ENCODE data around the gene FBXO11. TPM values are rescaled to one million over a fixed set of nuclear protein-coding genes. Genes with fewer than 3 reads are reported as not detected.

FBXO11 gene
- polyA plus RNA-seq, 1 of the 3 experiments (the other 2 are of a cell fraction) = 26.6 TPM

GRCh38 chr2:47771211-47771610 is 135.1 kb downstream of the FBXO11 start:
- Histone ChIP-seq H3K4me3 (ENCODE audit: low read depth in 2 of 2, low read length in 1 of 2) (no peak overlapping the region), H4K20me1 (ENCODE audit: insufficient read depth) (no peaks in the 10 kb centered on the region), H3K79me2 (ENCODE audit: insufficient read depth) (no peaks in the 10 kb centered on the region), H3K9me2 (no peaks in the 10 kb centered on the region), H3K4me2 (no peak overlapping the region), H3K36me3 (replicated peaks in 1 of 2; ENCODE audit: control insufficient read depth in 1 of 2, insufficient read depth in 2 of 2, low read length in 1 of 2) (no peaks in the 10 kb centered on the region), H3K27me3 (ENCODE audit: insufficient read depth) (no peaks in the 10 kb centered on the region), H3K9ac (no peak overlapping the region), H3K9me3 (no peaks in the 10 kb centered on the region), H3K27ac (ENCODE audit: low read depth in 2 of 2, low read length in 1 of 2) (no peak overlapping the region), H2AFZ (ENCODE audit: low read depth) (no peak overlapping the region), H3F3A (replicated peaks; ENCODE audit: insufficient read depth) (peaks cover 4% of the 10 kb centered on the region), H3K4me1 (ENCODE audit: control insufficient read depth in 1 of 2, insufficient read depth in 2 of 2, low read depth in 1 of 2, low read length in 1 of 2) (no peaks in the 10 kb centered on the region)
- CTCF ChIA-PET = interaction anchor here (0.8 to 10.8 kb wide), 4 partner anchors 9 to 383 kb away, joined by 3 to 228 read pairs (median 50); partner anchors contain the start of gene MSH6
- POLR2A ChIA-PET = no interaction called here
- no peak for DNase-seq
- no peak for TF ChIP-seq TEAD4 (IDR thresholded peaks at IDR 0.05; ENCODE audit: borderline replicate concordance, insufficient read depth)
- TF ChIP-seq SMC3 (IDR thresholded peaks at IDR 0.05; ENCODE audit: low read depth, low read length) = no peak
- TF ChIP-seq TAF1 (IDR thresholded peaks at IDR 0.05; ENCODE audit: borderline replicate concordance, low read depth, low read length) = no peak
- TF ChIP-seq CTCF (IDR thresholded peaks at IDR 0.05) = no peak
- TF ChIP-seq FOSL2 (IDR thresholded peaks at IDR 0.05; ENCODE audit: borderline replicate concordance, low read depth) = peak; percentile 71
- no peak for TF ChIP-seq FOXM1 (IDR thresholded peaks at IDR 0.05; ENCODE audit: low read depth)
- no peak for TF ChIP-seq NRF1 (IDR thresholded peaks at IDR 0.05; ENCODE audit: low read depth, low read length)
- no peak for TF ChIP-seq SIN3A (IDR thresholded peaks at IDR 0.05; ENCODE audit: borderline replicate concordance, low read depth, low read length)
- TF ChIP-seq RXRA (IDR thresholded peaks at IDR 0.05; ENCODE audit: borderline replicate concordance, low read depth) = no peak
- TF ChIP-seq RAD21 (IDR thresholded peaks at IDR 0.05; ENCODE audit: low read length) = no peak
- TF ChIP-seq USF2 (IDR thresholded peaks at IDR 0.05; ENCODE audit: borderline replicate concordance, low read depth, low read length) = no peak
- peak; percentile 34; the same call in 1 of the 2 replicates for TF ChIP-seq JUND (IDR thresholded peaks at IDR 0.05)
- no peak for TF ChIP-seq RFX5 (IDR thresholded peaks at IDR 0.05; ENCODE audit: low read length)
- TF ChIP-seq NFIC (IDR thresholded peaks at IDR 0.05; ENCODE audit: borderline replicate concordance) = no peak; the same call in 1 of the 2 replicates
- TF ChIP-seq PBX3 (IDR thresholded peaks at IDR 0.05) = peak; percentile 39; the same call in 1 of the 2 replicates
- TF ChIP-seq TCF12 (IDR thresholded peaks at IDR 0.05) = peak; percentile 64
- TF ChIP-seq POLR2AphosphoS5 (IDR thresholded peaks at IDR 0.05; ENCODE audit: low read depth, low read length) = no peak
- no peak for TF ChIP-seq ZBTB33 (IDR thresholded peaks at IDR 0.05; ENCODE audit: borderline replicate concordance, low read depth)
- TF ChIP-seq ELF1 (IDR thresholded peaks at IDR 0.05) = no peak
- TF ChIP-seq, protein P1, sequence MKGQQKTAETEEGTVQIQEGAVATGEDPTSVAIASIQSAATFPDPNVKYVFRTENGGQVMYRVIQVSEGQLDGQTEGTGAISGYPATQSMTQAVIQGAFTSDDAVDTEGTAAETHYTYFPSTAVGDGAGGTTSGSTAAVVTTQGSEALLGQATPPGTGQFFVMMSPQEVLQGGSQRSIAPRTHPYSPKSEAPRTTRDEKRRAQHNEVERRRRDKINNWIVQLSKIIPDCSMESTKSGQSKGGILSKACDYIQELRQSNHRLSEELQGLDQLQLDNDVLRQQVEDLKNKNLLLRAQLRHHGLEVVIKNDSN (IDR thresholded peaks at IDR 0.05; ENCODE audit: borderline replicate concordance, low read depth) = peak; percentile 63; the same call in 1 of the 2 replicates
- TF ChIP-seq GATA2 (CRISPR knock-in tag; IDR thresholded peaks at IDR 0.05) = no peak
- no peak for TF ChIP-seq CHD2 (IDR thresholded peaks at IDR 0.05; ENCODE audit: low read length, partially characterized antibody)
- no peak for TF ChIP-seq YY1 (IDR thresholded peaks at IDR 0.05; ENCODE audit: low read depth)
- TF ChIP-seq MXI1 (IDR thresholded peaks at IDR 0.05; ENCODE audit: low read depth, low read length) = no peak
- TF ChIP-seq EZH2phosphoT487 (IDR thresholded peaks at IDR 0.05; ENCODE audit: borderline replicate concordance, low read depth) = no peak
- TF ChIP-seq, protein P2, sequence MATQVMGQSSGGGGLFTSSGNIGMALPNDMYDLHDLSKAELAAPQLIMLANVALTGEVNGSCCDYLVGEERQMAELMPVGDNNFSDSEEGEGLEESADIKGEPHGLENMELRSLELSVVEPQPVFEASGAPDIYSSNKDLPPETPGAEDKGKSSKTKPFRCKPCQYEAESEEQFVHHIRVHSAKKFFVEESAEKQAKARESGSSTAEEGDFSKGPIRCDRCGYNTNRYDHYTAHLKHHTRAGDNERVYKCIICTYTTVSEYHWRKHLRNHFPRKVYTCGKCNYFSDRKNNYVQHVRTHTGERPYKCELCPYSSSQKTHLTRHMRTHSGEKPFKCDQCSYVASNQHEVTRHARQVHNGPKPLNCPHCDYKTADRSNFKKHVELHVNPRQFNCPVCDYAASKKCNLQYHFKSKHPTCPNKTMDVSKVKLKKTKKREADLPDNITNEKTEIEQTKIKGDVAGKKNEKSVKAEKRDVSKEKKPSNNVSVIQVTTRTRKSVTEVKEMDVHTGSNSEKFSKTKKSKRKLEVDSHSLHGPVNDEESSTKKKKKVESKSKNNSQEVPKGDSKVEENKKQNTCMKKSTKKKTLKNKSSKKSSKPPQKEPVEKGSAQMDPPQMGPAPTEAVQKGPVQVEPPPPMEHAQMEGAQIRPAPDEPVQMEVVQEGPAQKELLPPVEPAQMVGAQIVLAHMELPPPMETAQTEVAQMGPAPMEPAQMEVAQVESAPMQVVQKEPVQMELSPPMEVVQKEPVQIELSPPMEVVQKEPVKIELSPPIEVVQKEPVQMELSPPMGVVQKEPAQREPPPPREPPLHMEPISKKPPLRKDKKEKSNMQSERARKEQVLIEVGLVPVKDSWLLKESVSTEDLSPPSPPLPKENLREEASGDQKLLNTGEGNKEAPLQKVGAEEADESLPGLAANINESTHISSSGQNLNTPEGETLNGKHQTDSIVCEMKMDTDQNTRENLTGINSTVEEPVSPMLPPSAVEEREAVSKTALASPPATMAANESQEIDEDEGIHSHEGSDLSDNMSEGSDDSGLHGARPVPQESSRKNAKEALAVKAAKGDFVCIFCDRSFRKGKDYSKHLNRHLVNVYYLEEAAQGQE (IDR thresholded peaks at IDR 0.05; ENCODE audit: low read depth, low read length) = no peak

All from SK-N-SH (cell line).